Adrenal gland (tissue), 5 donors: ENCODE data around the gene TENM4.
"Not testable (repeated sequence)": the region's sequence is repeated elsewhere in the genome, so short reads cannot be mapped to it uniquely, and the experiment has no call there.

Experiments
- POLR2A ChIP-seq, 2 donors: fragments of 450-650 bp; IDR thresholded peaks; one replicate each; pipeline ENCODE4 v1.6.1; 2017; ENCODE audit warnings: antibody characterized with exemption in 2 of 2, mild to moderate bottlenecking in 2 of 2, moderate library complexity in 1 of 2
- TF ChIP-seq, protein P1 (sequence below), 6 experiments: fragments of 450-650 bp in 4 of 6; fragments of 200-600 bp in 2 of 6; sonication (generic) in 1 of 6; IDR thresholded peaks; 1 replicate in 5 of 6; 2 replicates in 1 of 6; pipeline versions ENCODE4 v1.5.1 to v1.8.0; 2016 to 2021; ENCODE audit warnings: antibody characterized with exemption in 6 of 6, mild to moderate bottlenecking in 2 of 6, moderate library complexity in 1 of 6
- donor health status: DM: no; HTN: no; CAD: no.

DNA sequence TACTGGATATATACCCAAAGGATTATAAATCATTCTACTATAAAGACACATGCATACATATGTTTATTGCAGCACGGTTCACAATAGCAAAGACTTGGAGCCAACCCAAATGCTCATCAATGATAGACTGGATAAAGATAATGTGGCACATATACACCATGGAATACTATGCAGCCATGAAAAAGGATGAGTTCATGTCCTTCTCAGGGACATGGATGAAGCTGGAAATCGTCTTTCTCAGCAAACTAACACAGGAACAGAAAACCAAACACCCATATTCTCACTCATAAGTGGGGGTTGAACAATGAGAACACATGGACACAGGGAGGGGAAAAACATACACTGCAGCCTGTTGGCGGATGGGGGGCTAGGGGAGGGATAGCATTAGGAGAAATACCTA is 463.0 kb downstream of the TENM4 start:
- TF ChIP-seq POLR2A (IDR thresholded peaks at IDR 0.05): not testable (repeated sequence)
- TF ChIP-seq, protein P1, sequence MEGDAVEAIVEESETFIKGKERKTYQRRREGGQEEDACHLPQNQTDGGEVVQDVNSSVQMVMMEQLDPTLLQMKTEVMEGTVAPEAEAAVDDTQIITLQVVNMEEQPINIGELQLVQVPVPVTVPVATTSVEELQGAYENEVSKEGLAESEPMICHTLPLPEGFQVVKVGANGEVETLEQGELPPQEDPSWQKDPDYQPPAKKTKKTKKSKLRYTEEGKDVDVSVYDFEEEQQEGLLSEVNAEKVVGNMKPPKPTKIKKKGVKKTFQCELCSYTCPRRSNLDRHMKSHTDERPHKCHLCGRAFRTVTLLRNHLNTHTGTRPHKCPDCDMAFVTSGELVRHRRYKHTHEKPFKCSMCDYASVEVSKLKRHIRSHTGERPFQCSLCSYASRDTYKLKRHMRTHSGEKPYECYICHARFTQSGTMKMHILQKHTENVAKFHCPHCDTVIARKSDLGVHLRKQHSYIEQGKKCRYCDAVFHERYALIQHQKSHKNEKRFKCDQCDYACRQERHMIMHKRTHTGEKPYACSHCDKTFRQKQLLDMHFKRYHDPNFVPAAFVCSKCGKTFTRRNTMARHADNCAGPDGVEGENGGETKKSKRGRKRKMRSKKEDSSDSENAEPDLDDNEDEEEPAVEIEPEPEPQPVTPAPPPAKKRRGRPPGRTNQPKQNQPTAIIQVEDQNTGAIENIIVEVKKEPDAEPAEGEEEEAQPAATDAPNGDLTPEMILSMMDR (IDR thresholded peaks at IDR 0.05): not testable (repeated sequence)
